K562 (cell line): ENCODE results near the gene CORO2A. TPM values are rescaled to one million over a fixed set of nuclear protein-coding genes. Genes with fewer than 3 reads are reported as not detected.
A peak's percentile ranks its signal among the peaks of the same experiment; 100 is the strongest.

ENCODE experiments used
- ATAC-seq: fragments of 200-7000 bp; cut with Tn5 transposase; 3 replicates; pipeline ENCODE4 v1.9.1; 2020; ENCODE audit warnings: moderate library complexity
- BruUV-seq: library from RNA; stranded (reverse); fragments of 400-500 nt; replicated peaks from 2 replicates; lab custom pipeline; 2021; lab: Mats Ljungman, UMichigan
- CTCF ChIA-PET: fragments of 300-600 bp; formaldehyde crosslinking; extraction: SDS; loops from one replicate; lab custom pipeline; 2021; ENCODE audit warnings: low intra/inter-chr PET ratio; lab: Yijun Ruan, JAX
- POLR2A ChIA-PET: fragments of 300-600, 350-650 bp; sonication (Branson Sonifier 250); formaldehyde crosslinking; extraction: SDS; loops from one replicate; lab custom pipeline; 2021; ENCODE audit warnings: antibody characterized with exemption, inconsistent platforms; lab: Yijun Ruan, JAX
- DNase-seq, 4 experiments: peaks; one replicate each; pipeline versions ENCODE4 v3.0.0 to v3.0.0-alpha.2; 2011 to 2018; ENCODE audit warnings: low spot score in 3 of 4, mixed read lengths in 3 of 4; ENCODE audit errors: extremely low read depth in 1 of 4
- FAIRE-seq: peaks from 2 replicates; lab custom pipeline; 2011; peaks lifted over from hg19 to GRCh38; lab: Jason Lieb, UNC
- H2AFZ ChIP-seq: 2 replicates; pipeline ENCODE4 v1.6.0; 2011; ENCODE audit warnings: low read depth, low read length, control low read depth, inconsistent platforms
- H3K27ac ChIP-seq: fragments of 200-600 bp; 3 replicates; pipeline ENCODE4 v1.8.0; 2011; ENCODE audit warnings: low read depth, mild to moderate bottlenecking, control low read depth, inconsistent platforms, low read length, moderate library complexity, mixed read lengths; ENCODE audit errors: extremely low read depth
- H3K27me3 ChIP-seq, 2 experiments: fragments of 300-600 bp in 1 of 2; 2 replicates in 1 of 2; 3 replicates in 1 of 2; pipeline versions ENCODE4 v1.6.0 to v1.8.0; 2011; ENCODE audit warnings: inconsistent platforms in 2 of 2, low read length in 2 of 2, mild to moderate bottlenecking in 1 of 2, mixed read lengths in 1 of 2, moderate library complexity in 1 of 2; ENCODE audit not compliant: control insufficient read depth in 2 of 2, insufficient read depth in 2 of 2
- H3K36me3 ChIP-seq: fragments of 300-600 bp; 3 replicates; pipeline ENCODE4 v1.8.0; 2011; ENCODE audit warnings: mild to moderate bottlenecking, low read length, inconsistent platforms; ENCODE audit not compliant: control insufficient read depth, insufficient read depth
- H3K4me1 ChIP-seq, 2 experiments: fragments of 200-600 bp in 1 of 2; replicated peaks in 1 of 2; 2 replicates in 1 of 2; 3 replicates in 1 of 2; pipeline versions ENCODE4 v1.5.1 to v1.8.0; 2011; ENCODE audit warnings: inconsistent platforms in 2 of 2, low read length in 2 of 2, mild to moderate bottlenecking in 1 of 2, mixed read lengths in 1 of 2, moderate library complexity in 1 of 2; ENCODE audit not compliant: control insufficient read depth in 2 of 2, insufficient read depth in 2 of 2
- H3K4me2 ChIP-seq: 2 replicates; pipeline ENCODE4 v1.6.1; 2011; ENCODE audit warnings: low read length, control low read depth, inconsistent platforms, mixed read lengths; ENCODE audit not compliant: insufficient read depth
- H3K4me3 ChIP-seq: fragments of 200-600 bp; sonication (generic), shearing (Covaris generic); 2 replicates; pipeline ENCODE4 v1.5.1; 2016; ENCODE audit warnings: control low read depth, inconsistent platforms
- H3K79me2 ChIP-seq: fragments of 200-600 bp; 3 replicates; pipeline ENCODE4 v1.8.0; 2011; ENCODE audit warnings: low read length, inconsistent platforms; ENCODE audit not compliant: control insufficient read depth, insufficient read depth
- H3K9ac ChIP-seq, 2 experiments: 2 replicates each; pipeline versions ENCODE4 v1.6.0 to v1.6.1; 2011; ENCODE audit warnings: low read depth in 2 of 2, low read length in 2 of 2, control low read depth in 1 of 2, inconsistent platforms in 1 of 2, mild to moderate bottlenecking in 1 of 2, mixed read lengths in 1 of 2; ENCODE audit not compliant: insufficient read depth in 1 of 2
- H3K9me1 ChIP-seq: one replicate; pipeline ENCODE4 v1.6.0; 2011; ENCODE audit warnings: inconsistent platforms, mild to moderate bottlenecking, low read length, moderate library complexity; ENCODE audit not compliant: control insufficient read depth, insufficient read depth
- H3K9me3 ChIP-seq: replicated peaks from 2 replicates; pipeline ENCODE4 v1.5.1; 2011; ENCODE audit warnings: low read depth, low read length, inconsistent platforms; ENCODE audit not compliant: control insufficient read depth, insufficient read depth
- H4K20me1 ChIP-seq: replicated peaks from 2 replicates; pipeline ENCODE4 v1.6.1; 2011; ENCODE audit warnings: low read length, inconsistent platforms, mixed read lengths; ENCODE audit not compliant: control insufficient read depth, insufficient read depth
- CREB3 ChIP-seq: fragments of 450-650 bp; conservative IDR thresholded peaks from 2 replicates; pipeline ENCODE4 v1.6.1; 2016; ENCODE audit warnings: missing genetic modification characterization, low read depth, mild to moderate bottlenecking, missing compliant biosample characterization, moderate library complexity
- DEAF1 ChIP-seq: fragments of 450-650 bp; formaldehyde crosslinking; IDR thresholded peaks from 2 replicates; pipeline ENCODE4 v1.4.0; 2020; ENCODE audit warnings: mild to moderate bottlenecking, moderate library complexity
- ETV1 ChIP-seq: fragments of 450-650 bp; conservative IDR thresholded peaks from 2 replicates; pipeline ENCODE4 v1.6.1; 2016; ENCODE audit warnings: missing genetic modification characterization, control low read depth, low read depth, missing compliant biosample characterization
- FOXA3 ChIP-seq, 2 experiments: fragments of 450-650 bp in 1 of 2; sonication (generic) in 1 of 2; formaldehyde crosslinking; IDR thresholded peaks in 1 of 2; conservative IDR thresholded peaks in 1 of 2; 2 replicates each; pipeline versions ENCODE4 v1.4.0 to v1.8.0; 2020 to 2022; ENCODE audit warnings: mild to moderate bottlenecking in 2 of 2, missing genetic modification reagents in 1 of 2
- HBP1 ChIP-seq: fragments of 450-650 bp; formaldehyde crosslinking; IDR thresholded peaks from 2 replicates; pipeline ENCODE4 v1.4.0; 2022; ENCODE audit warnings: missing genetic modification characterization
- KLF6 ChIP-seq: fragments of 250-450 bp; sonication (Bioruptor Pico); IDR thresholded peaks from 2 replicates; pipeline ENCODE4 v1.4.0; 2020; ENCODE audit warnings: mild to moderate bottlenecking, moderate library complexity, borderline replicate concordance
- MXI1 ChIP-seq: IDR thresholded peaks from 2 replicates; pipeline ENCODE4 v1.6.1; 2011; ENCODE audit warnings: low read depth, mild to moderate bottlenecking, improper control_type of control experiment, low read length
- SMARCC2 ChIP-seq: fragments of 450-650 bp; IDR thresholded peaks from 2 replicates; pipeline ENCODE4 v1.6.1; 2017; ENCODE audit warnings: antibody characterized with exemption, moderate library complexity, mild to moderate bottlenecking, low read depth
- SNIP1 ChIP-seq: fragments of 450-650 bp; IDR thresholded peaks from 2 replicates; pipeline ENCODE4 v1.7.1; 2017; ENCODE audit warnings: low read depth, mild to moderate bottlenecking
- SRSF9 ChIP-seq: fragments of 200-400 bp; formaldehyde crosslinking; IDR thresholded peaks from 2 replicates; pipeline ENCODE4 v1.6.1; 2017; ENCODE audit warnings: low read depth, low read length, borderline replicate concordance
- THRB ChIP-seq: fragments of 450-650 bp; formaldehyde crosslinking; conservative IDR thresholded peaks from 2 replicates; pipeline ENCODE4 v1.4.0; 2022; ENCODE audit warnings: mild to moderate bottlenecking, missing genetic modification characterization
- XRCC5 ChIP-seq: fragments of 200-400 bp; formaldehyde crosslinking; IDR thresholded peaks from 2 replicates; pipeline ENCODE4 v1.6.1; 2017; ENCODE audit warnings: low read depth, mild to moderate bottlenecking, low read length
- ZNF311 ChIP-seq: fragments of 250-450 bp; sonication (Bioruptor Pico); IDR thresholded peaks from 2 replicates; pipeline ENCODE4 v1.4.0; 2020; ENCODE audit warnings: mild to moderate bottlenecking, moderate library complexity
- ZNF707 ChIP-seq: fragments of 250-450 bp; sonication (Bioruptor Pico); conservative IDR thresholded peaks from 2 replicates; pipeline ENCODE4 v1.8.0; 2022; ENCODE audit warnings: inconsistent platforms, mild to moderate bottlenecking, moderate library complexity
- WGBS: fragments of 100-300 bp; shearing (Covaris generic); methylation state at CpG from one replicate; pipeline ENCODE4 v1.1.6; 2016; ENCODE audit warnings: low coverage, mixed read lengths; ENCODE audit not compliant: insufficient coverage; ENCODE audit errors: missing lambda C conversion rate; 5-methylcytosine and 5-hydroxymethylcytosine counted together
- in situ Hi-C: fragments of 300-500 bp; cut with MboI; formaldehyde crosslinking; loops from 4 replicates; pipeline ENCODE4 v1.15.0; 2018; ENCODE audit warnings: inconsistent platforms, mixed read lengths
- intact Hi-C: fragments of 100-400 bp; cut with micrococcal nuclease; formaldehyde crosslinking; loops from 2 replicates; pipeline ENCODE4 v1.14.2; 2022
- polyA plus RNA-seq, 8 experiments: library from polyadenylated mRNA; depleted of rRNA in 4 of 8; stranded (reverse) in 5 of 8; unstranded in 3 of 8; fragments of >200 nt; fragmentation: Nextera tagmentation in 2 of 8; fragmentation: Illumina TruSeq in 1 of 8; extraction: Ambion mirVana in 2 of 8; extraction: Trizol in 1 of 8; gene quantifications; 2 replicates each; pipeline versions ENCODE4 v1.2.1 to v1.2.3, GENCODE V29; 2011 to 2014; ENCODE audit warnings: inconsistent platforms in 1 of 8, missing spikeins in 1 of 8
- total RNA-seq, 7 experiments: library from RNA; depleted of rRNA in 6 of 7; stranded (reverse); fragments of >200 nt in 6 of 7; fragmentation: Illumina TruSeq in 2 of 7; extraction: Trizol in 2 of 7; gene quantifications; 2 replicates each; pipeline versions ENCODE4 v1.2.1 to v1.2.3, GENCODE V29; 2011 to 2021; ENCODE audit warnings: low replicate concordance in 1 of 7

The CORO2A gene
- total and polyA plus RNA-seq, 9 of the 15 experiments (the other 6 are each of a cell fraction or from before 2014, with no cell fraction given) = 9.5 to 26.6 (median 18.0) TPM

- intact Hi-C loops (loop anchor here (1.0 to 2.0 kb wide), 4 partner anchors 74 to 197 kb away; partner anchors contain the start of genes CORO2A and TRMO), in situ Hi-C loops (loop anchor here (5.0 kb wide), 2 partner anchors 88 to 143 kb away; no protein-coding TSS in a partner anchor)
- 1% methylated on average over 71 of the region's 71 CpGs for WGBS
- peak; percentile 87 for ATAC-seq
- Histone ChIP-seq H3K4me3 (peak within 1 kb of the TSS; percentile 76), H3K9me1 (no peaks in the 10 kb centered on the region), H3K27ac (peak within 1 kb of the TSS; percentile 67), H4K20me1 (no peaks in the 10 kb centered on the region), H3K79me2 (peaks cover 27% of the 10 kb centered on the region), H3K36me3 (peaks cover 18% of the 10 kb centered on the region; the same call in 1 of the 3 replicates), H3K9ac (peak within 1 kb of the TSS; percentile 71 to 96), H3K9me3 (no peaks in the 10 kb centered on the region), H3K4me1 (peaks cover 14 to 22% of the 10 kb centered on the region in 2 experiments; a peak in 4 of 5 replicates), H3K4me2 (peak within 1 kb of the TSS; percentile 97), H2AFZ (peak within 1 kb of the TSS; percentile 97), H3K27me3 (no peaks in the 10 kb centered on the region)
- POLR2A ChIA-PET = interaction anchor here (0.6 to 1.1 kb wide), 6 partner anchors 9 to 24 kb away, joined by 3 to 4 read pairs (median 3); no protein-coding TSS in a partner anchor
- CTCF ChIA-PET = interaction anchor here (0.6 to 1.8 kb wide), 4 partner anchors 20 to 145 kb away, joined by 3 to 8 read pairs (median 3); partner anchors contain the start of gene CORO2A
- peak; percentile 83 to 91 (median 88) for DNase-seq
- FAIRE-seq = peak; percentile 51
- BruUV-seq = no TSS peak
- TF ChIP-seq CREB3 (tag) (no peak), DEAF1 (CRISPR knock-in tag) (no peak), ZNF707 (CRISPR knock-in tag) (no peak), HBP1 (CRISPR knock-in tag) (no peak), SRSF9 (no peak), MXI1 (no peak), ZNF311 (CRISPR knock-in tag) (no peak), SNIP1 (no peak), ETV1 (tag) (no peak), SMARCC2 (no peak), THRB (no peak), KLF6 (CRISPR knock-in tag) (no peak), FOXA3 (CRISPR knock-in tag; conservative IDR thresholded peaks at IDR 0.05 in 1 of 2, IDR thresholded peaks at IDR 0.05 in 1 of 2) (peak in 1 of 2 experiments; percentile 78; a peak in 1 of 4 replicates), XRCC5 (no peak)
Measured at GRCh38 chr9:98118640-98119601, 73.5 kb downstream of the CORO2A start, which contains the start of gene TRIM14. TSS of gene TRIM14 (minus strand) at chr9:98119222. CDS start at chr9:98119188, 34 bp downstream.
